ENCODE data around the gene SELENOI.

DNA sequence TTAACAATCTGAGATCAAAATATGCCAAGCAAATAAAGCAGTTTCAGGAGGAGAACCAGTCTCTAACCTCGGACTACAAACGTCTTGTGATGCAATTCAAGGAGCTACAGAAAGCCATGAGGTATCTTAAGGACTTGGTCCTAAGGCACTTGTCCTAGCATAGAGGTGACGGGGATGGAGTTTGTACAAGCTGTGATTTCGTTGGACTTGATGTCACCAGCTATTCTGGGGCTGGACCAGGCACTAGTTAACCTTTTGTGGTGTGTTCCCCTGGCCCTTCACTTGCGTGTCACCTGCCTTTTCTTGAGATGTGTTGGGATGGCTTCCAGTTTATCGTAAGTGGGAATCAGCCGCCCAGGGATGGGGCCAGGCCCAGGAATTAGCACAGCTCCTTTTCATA, 98.3 kb downstream of the SELENOI start:
- TF ChIP-seq POLR2AphosphoS5 (IDR thresholded peaks at IDR 0.05) (no peak), POLR2A (IDR thresholded peaks at IDR 0.05; ENCODE audit: low read depth) (no peak), EP300 (IDR thresholded peaks at IDR 0.05) (no peak)
- TF ChIP-seq, protein P1, sequence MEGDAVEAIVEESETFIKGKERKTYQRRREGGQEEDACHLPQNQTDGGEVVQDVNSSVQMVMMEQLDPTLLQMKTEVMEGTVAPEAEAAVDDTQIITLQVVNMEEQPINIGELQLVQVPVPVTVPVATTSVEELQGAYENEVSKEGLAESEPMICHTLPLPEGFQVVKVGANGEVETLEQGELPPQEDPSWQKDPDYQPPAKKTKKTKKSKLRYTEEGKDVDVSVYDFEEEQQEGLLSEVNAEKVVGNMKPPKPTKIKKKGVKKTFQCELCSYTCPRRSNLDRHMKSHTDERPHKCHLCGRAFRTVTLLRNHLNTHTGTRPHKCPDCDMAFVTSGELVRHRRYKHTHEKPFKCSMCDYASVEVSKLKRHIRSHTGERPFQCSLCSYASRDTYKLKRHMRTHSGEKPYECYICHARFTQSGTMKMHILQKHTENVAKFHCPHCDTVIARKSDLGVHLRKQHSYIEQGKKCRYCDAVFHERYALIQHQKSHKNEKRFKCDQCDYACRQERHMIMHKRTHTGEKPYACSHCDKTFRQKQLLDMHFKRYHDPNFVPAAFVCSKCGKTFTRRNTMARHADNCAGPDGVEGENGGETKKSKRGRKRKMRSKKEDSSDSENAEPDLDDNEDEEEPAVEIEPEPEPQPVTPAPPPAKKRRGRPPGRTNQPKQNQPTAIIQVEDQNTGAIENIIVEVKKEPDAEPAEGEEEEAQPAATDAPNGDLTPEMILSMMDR (IDR thresholded peaks at IDR 0.05), result no peak

Data from esophagus muscularis mucosa (tissue), 4 donors.